ENCODE measurements around the gene ANTXR2. TPM values are rescaled to one million over a fixed set of nuclear protein-coding genes. Genes with fewer than 3 reads are reported as not detected.

The ANTXR2 gene
- total and polyA plus RNA-seq, 2 of the 8 experiments (the other 6 are each of a cell fraction or from before 2014, with no cell fraction given): 1.1 to 7.5 TPM

DNA sequence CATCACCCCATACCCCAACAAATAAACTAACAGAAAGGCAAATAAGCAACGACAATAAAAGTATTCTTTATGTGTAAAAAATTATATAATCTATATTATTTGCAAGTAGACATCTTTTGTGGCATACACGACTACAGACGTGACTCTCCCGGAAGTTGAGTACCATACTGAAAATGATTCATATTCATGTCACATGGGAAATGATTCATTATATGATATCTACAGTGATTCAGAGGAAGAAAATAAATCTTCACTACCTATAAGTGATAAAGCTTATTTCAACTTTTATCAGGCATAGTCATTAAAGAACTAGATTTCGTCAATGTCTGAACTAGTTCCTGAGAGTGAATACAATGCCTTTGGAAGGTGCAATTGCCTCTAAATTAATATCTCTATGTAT is 4.6 kb upstream of the ANTXR2 start (continued):
- TF ChIP-seq, protein P1, sequence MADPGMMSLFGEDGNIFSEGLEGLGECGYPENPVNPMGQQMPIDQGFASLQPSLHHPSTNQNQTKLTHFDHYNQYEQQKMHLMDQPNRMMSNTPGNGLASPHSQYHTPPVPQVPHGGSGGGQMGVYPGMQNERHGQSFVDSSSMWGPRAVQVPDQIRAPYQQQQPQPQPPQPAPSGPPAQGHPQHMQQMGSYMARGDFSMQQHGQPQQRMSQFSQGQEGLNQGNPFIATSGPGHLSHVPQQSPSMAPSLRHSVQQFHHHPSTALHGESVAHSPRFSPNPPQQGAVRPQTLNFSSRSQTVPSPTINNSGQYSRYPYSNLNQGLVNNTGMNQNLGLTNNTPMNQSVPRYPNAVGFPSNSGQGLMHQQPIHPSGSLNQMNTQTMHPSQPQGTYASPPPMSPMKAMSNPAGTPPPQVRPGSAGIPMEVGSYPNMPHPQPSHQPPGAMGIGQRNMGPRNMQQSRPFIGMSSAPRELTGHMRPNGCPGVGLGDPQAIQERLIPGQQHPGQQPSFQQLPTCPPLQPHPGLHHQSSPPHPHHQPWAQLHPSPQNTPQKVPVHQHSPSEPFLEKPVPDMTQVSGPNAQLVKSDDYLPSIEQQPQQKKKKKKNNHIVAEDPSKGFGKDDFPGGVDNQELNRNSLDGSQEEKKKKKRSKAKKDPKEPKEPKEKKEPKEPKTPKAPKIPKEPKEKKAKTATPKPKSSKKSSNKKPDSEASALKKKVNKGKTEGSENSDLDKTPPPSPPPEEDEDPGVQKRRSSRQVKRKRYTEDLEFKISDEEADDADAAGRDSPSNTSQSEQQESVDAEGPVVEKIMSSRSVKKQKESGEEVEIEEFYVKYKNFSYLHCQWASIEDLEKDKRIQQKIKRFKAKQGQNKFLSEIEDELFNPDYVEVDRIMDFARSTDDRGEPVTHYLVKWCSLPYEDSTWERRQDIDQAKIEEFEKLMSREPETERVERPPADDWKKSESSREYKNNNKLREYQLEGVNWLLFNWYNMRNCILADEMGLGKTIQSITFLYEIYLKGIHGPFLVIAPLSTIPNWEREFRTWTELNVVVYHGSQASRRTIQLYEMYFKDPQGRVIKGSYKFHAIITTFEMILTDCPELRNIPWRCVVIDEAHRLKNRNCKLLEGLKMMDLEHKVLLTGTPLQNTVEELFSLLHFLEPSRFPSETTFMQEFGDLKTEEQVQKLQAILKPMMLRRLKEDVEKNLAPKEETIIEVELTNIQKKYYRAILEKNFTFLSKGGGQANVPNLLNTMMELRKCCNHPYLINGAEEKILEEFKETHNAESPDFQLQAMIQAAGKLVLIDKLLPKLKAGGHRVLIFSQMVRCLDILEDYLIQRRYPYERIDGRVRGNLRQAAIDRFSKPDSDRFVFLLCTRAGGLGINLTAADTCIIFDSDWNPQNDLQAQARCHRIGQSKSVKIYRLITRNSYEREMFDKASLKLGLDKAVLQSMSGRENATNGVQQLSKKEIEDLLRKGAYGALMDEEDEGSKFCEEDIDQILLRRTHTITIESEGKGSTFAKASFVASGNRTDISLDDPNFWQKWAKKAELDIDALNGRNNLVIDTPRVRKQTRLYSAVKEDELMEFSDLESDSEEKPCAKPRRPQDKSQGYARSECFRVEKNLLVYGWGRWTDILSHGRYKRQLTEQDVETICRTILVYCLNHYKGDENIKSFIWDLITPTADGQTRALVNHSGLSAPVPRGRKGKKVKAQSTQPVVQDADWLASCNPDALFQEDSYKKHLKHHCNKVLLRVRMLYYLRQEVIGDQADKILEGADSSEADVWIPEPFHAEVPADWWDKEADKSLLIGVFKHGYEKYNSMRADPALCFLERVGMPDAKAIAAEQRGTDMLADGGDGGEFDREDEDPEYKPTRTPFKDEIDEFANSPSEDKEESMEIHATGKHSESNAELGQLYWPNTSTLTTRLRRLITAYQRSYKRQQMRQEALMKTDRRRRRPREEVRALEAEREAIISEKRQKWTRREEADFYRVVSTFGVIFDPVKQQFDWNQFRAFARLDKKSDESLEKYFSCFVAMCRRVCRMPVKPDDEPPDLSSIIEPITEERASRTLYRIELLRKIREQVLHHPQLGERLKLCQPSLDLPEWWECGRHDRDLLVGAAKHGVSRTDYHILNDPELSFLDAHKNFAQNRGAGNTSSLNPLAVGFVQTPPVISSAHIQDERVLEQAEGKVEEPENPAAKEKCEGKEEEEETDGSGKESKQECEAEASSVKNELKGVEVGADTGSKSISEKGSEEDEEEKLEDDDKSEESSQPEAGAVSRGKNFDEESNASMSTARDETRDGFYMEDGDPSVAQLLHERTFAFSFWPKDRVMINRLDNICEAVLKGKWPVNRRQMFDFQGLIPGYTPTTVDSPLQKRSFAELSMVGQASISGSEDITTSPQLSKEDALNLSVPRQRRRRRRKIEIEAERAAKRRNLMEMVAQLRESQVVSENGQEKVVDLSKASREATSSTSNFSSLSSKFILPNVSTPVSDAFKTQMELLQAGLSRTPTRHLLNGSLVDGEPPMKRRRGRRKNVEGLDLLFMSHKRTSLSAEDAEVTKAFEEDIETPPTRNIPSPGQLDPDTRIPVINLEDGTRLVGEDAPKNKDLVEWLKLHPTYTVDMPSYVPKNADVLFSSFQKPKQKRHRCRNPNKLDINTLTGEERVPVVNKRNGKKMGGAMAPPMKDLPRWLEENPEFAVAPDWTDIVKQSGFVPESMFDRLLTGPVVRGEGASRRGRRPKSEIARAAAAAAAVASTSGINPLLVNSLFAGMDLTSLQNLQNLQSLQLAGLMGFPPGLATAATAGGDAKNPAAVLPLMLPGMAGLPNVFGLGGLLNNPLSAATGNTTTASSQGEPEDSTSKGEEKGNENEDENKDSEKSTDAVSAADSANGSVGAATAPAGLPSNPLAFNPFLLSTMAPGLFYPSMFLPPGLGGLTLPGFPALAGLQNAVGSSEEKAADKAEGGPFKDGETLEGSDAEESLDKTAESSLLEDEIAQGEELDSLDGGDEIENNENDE (IDR thresholded peaks at IDR 0.05; ENCODE audit: insufficient replicate concordance, low read length): no peak
- TF ChIP-seq KDM5A (IDR thresholded peaks at IDR 0.05; ENCODE audit: low read length) (no peak), RAD21 (IDR thresholded peaks at IDR 0.05 in 1 of 2, conservative IDR thresholded peaks at IDR 0.05 in 1 of 2; ENCODE audit: low read depth in 2 of 2, low read length in 2 of 2) (no peak), SAP30 (IDR thresholded peaks at IDR 0.05; ENCODE audit: insufficient read depth, insufficient replicate concordance, low read length) (no peak), ASH2L (IDR thresholded peaks at IDR 0.05; ENCODE audit: low read length) (no peak), ZNF274 (IDR thresholded peaks at IDR 0.05; ENCODE audit: borderline replicate concordance, extremely low read depth, low read length) (no peak), TAF7 (optimal IDR thresholded peaks at IDR 0.05; ENCODE audit: borderline replicate concordance, low read depth, low read length) (no peak), SP2 (IDR thresholded peaks at IDR 0.05; ENCODE audit: low read length) (no peak), POLR2AphosphoS5 (IDR thresholded peaks at IDR 0.05; ENCODE audit: low read depth, low read length) (no peak), RFX5 (IDR thresholded peaks at IDR 0.05; ENCODE audit: borderline replicate concordance, low read depth, low read length) (no peak), YY1 (IDR thresholded peaks at IDR 0.05; ENCODE audit: low read depth, low read length) (no peak)

All from H1 (cell line).